K562 (cell line): Measurements from ENCODE around the gene RAVER2. TPM values are rescaled to one million over a fixed set of nuclear protein-coding genes. Genes with fewer than 3 reads are reported as not detected.

ENCODE experiments used
- ATAC-seq: fragments of 200-7000 bp; cut with Tn5 transposase; 3 replicates; pipeline ENCODE4 v1.9.1; 2020; ENCODE audit warnings: moderate library complexity
- BruUV-seq: library from RNA; stranded (reverse); fragments of 400-500 nt; replicated peaks from 2 replicates; lab custom pipeline; 2021; lab: Mats Ljungman, UMichigan
- CTCF ChIA-PET: fragments of 300-600 bp; formaldehyde crosslinking; extraction: SDS; loops from one replicate; lab custom pipeline; 2021; ENCODE audit warnings: low intra/inter-chr PET ratio; lab: Yijun Ruan, JAX
- POLR2A ChIA-PET: fragments of 300-600, 350-650 bp; sonication (Branson Sonifier 250); formaldehyde crosslinking; extraction: SDS; loops from one replicate; lab custom pipeline; 2021; ENCODE audit warnings: antibody characterized with exemption, inconsistent platforms; lab: Yijun Ruan, JAX
- DNase-seq, 4 experiments: peaks; one replicate each; pipeline versions ENCODE4 v3.0.0 to v3.0.0-alpha.2; 2011 to 2018; ENCODE audit warnings: low spot score in 3 of 4, mixed read lengths in 3 of 4; ENCODE audit errors: extremely low read depth in 1 of 4
- FAIRE-seq: peaks from 2 replicates; lab custom pipeline; 2011; peaks lifted over from hg19 to GRCh38; lab: Jason Lieb, UNC
- H2AFZ ChIP-seq: 2 replicates; pipeline ENCODE4 v1.6.0; 2011; ENCODE audit warnings: low read depth, low read length, control low read depth, inconsistent platforms
- H3K27ac ChIP-seq: fragments of 200-600 bp; 3 replicates; pipeline ENCODE4 v1.8.0; 2011; ENCODE audit warnings: low read depth, mild to moderate bottlenecking, control low read depth, inconsistent platforms, low read length, moderate library complexity, mixed read lengths; ENCODE audit errors: extremely low read depth
- H3K27me3 ChIP-seq, 2 experiments: fragments of 300-600 bp in 1 of 2; 2 replicates in 1 of 2; 3 replicates in 1 of 2; pipeline versions ENCODE4 v1.6.0 to v1.8.0; 2011; ENCODE audit warnings: inconsistent platforms in 2 of 2, low read length in 2 of 2, mild to moderate bottlenecking in 1 of 2, mixed read lengths in 1 of 2, moderate library complexity in 1 of 2; ENCODE audit not compliant: control insufficient read depth in 2 of 2, insufficient read depth in 2 of 2
- H3K36me3 ChIP-seq: fragments of 300-600 bp; 3 replicates; pipeline ENCODE4 v1.8.0; 2011; ENCODE audit warnings: mild to moderate bottlenecking, low read length, inconsistent platforms; ENCODE audit not compliant: control insufficient read depth, insufficient read depth
- H3K4me1 ChIP-seq, 2 experiments: fragments of 200-600 bp in 1 of 2; replicated peaks in 1 of 2; 2 replicates in 1 of 2; 3 replicates in 1 of 2; pipeline versions ENCODE4 v1.5.1 to v1.8.0; 2011; ENCODE audit warnings: inconsistent platforms in 2 of 2, low read length in 2 of 2, mild to moderate bottlenecking in 1 of 2, mixed read lengths in 1 of 2, moderate library complexity in 1 of 2; ENCODE audit not compliant: control insufficient read depth in 2 of 2, insufficient read depth in 2 of 2
- H3K4me2 ChIP-seq: 2 replicates; pipeline ENCODE4 v1.6.1; 2011; ENCODE audit warnings: low read length, control low read depth, inconsistent platforms, mixed read lengths; ENCODE audit not compliant: insufficient read depth
- H3K4me3 ChIP-seq: fragments of 200-600 bp; sonication (generic), shearing (Covaris generic); 2 replicates; pipeline ENCODE4 v1.5.1; 2016; ENCODE audit warnings: control low read depth, inconsistent platforms
- H3K79me2 ChIP-seq: fragments of 200-600 bp; 3 replicates; pipeline ENCODE4 v1.8.0; 2011; ENCODE audit warnings: low read length, inconsistent platforms; ENCODE audit not compliant: control insufficient read depth, insufficient read depth
- H3K9ac ChIP-seq, 2 experiments: 2 replicates each; pipeline versions ENCODE4 v1.6.0 to v1.6.1; 2011; ENCODE audit warnings: low read depth in 2 of 2, low read length in 2 of 2, control low read depth in 1 of 2, inconsistent platforms in 1 of 2, mild to moderate bottlenecking in 1 of 2, mixed read lengths in 1 of 2; ENCODE audit not compliant: insufficient read depth in 1 of 2
- H3K9me1 ChIP-seq: one replicate; pipeline ENCODE4 v1.6.0; 2011; ENCODE audit warnings: inconsistent platforms, mild to moderate bottlenecking, low read length, moderate library complexity; ENCODE audit not compliant: control insufficient read depth, insufficient read depth
- H3K9me3 ChIP-seq: replicated peaks from 2 replicates; pipeline ENCODE4 v1.5.1; 2011; ENCODE audit warnings: low read depth, low read length, inconsistent platforms; ENCODE audit not compliant: control insufficient read depth, insufficient read depth
- H4K20me1 ChIP-seq: replicated peaks from 2 replicates; pipeline ENCODE4 v1.6.1; 2011; ENCODE audit warnings: low read length, inconsistent platforms, mixed read lengths; ENCODE audit not compliant: control insufficient read depth, insufficient read depth
- CGGBP1 ChIP-seq: fragments of 250-450 bp; sonication (Bioruptor Pico); IDR thresholded peaks from 2 replicates; pipeline ENCODE4 v1.9.0; 2021; ENCODE audit warnings: mild to moderate bottlenecking
- DACH1 ChIP-seq: fragments of 450-650 bp; IDR thresholded peaks from 2 replicates; pipeline ENCODE4 v1.6.1; 2018; ENCODE audit not compliant: partially characterized antibody
- E2F1 ChIP-seq: sonication (generic); formaldehyde crosslinking; IDR thresholded peaks from 2 replicates; pipeline ENCODE4 v1.8.1; 2023; ENCODE audit warnings: mild to moderate bottlenecking, missing genetic modification reagents, moderate library complexity
- EGR1 ChIP-seq: fragments of 450-650 bp; conservative IDR thresholded peaks from 2 replicates; pipeline ENCODE4 v1.6.1; 2017; ENCODE audit warnings: mild to moderate bottlenecking
- HSF4 ChIP-seq: fragments of 250-450 bp; sonication (Bioruptor Pico); IDR thresholded peaks from 2 replicates; pipeline ENCODE4 v2.1.2; 2022; ENCODE audit warnings: mild to moderate bottlenecking, moderate library complexity, borderline replicate concordance
- KHSRP ChIP-seq: fragments of 450-650 bp; IDR thresholded peaks from 2 replicates; pipeline ENCODE4 v1.6.1; 2017
- MTA2 ChIP-seq: fragments of 450-650 bp; IDR thresholded peaks from 2 replicates; pipeline ENCODE4 v1.6.1; 2016; ENCODE audit warnings: low read depth
- NCOA6 ChIP-seq: fragments of 450-650 bp; IDR thresholded peaks from 2 replicates; pipeline ENCODE4 v1.6.1; 2017; ENCODE audit warnings: mild to moderate bottlenecking
- PML ChIP-seq: IDR thresholded peaks from 2 replicates; pipeline ENCODE4 v1.6.1; 2012; ENCODE audit warnings: low read length, inconsistent platforms
- POLR2A ChIP-seq: fragments of 450-650 bp; conservative IDR thresholded peaks from 2 replicates; pipeline ENCODE4 v1.6.1; 2016
- PTTG1 ChIP-seq: fragments of 450-650 bp; IDR thresholded peaks from 2 replicates; pipeline ENCODE4 v1.6.1; 2016; ENCODE audit warnings: low read depth, mild to moderate bottlenecking, missing genetic modification characterization, missing compliant biosample characterization
- SRSF3 ChIP-seq: fragments of 200-400 bp; formaldehyde crosslinking; IDR thresholded peaks from 2 replicates; pipeline ENCODE4 v1.6.1; 2016; ENCODE audit warnings: mild to moderate bottlenecking, low read length, moderate library complexity; ENCODE audit not compliant: insufficient read depth
- STAG1 ChIP-seq: sonication (generic); formaldehyde crosslinking; IDR thresholded peaks from 2 replicates; pipeline ENCODE4 v1.5.0; 2020; ENCODE audit warnings: missing genetic modification reagents, borderline replicate concordance
- ZBTB1 ChIP-seq: sonication (generic); formaldehyde crosslinking; IDR thresholded peaks from 2 replicates; pipeline ENCODE4 v1.8.1; 2023; ENCODE audit warnings: missing genetic modification reagents, low read depth, mild to moderate bottlenecking, borderline replicate concordance
- ZNF12 ChIP-seq: sonication (generic); formaldehyde crosslinking; IDR thresholded peaks from 2 replicates; pipeline ENCODE4 v1.4.0; 2020; ENCODE audit warnings: mild to moderate bottlenecking, missing genetic modification reagents
- ZNF224 ChIP-seq: sonication (generic); formaldehyde crosslinking; IDR thresholded peaks from 2 replicates; pipeline ENCODE4 v1.8.0; 2022; ENCODE audit warnings: mild to moderate bottlenecking, missing genetic modification reagents
- WGBS: fragments of 100-300 bp; shearing (Covaris generic); methylation state at CpG from one replicate; pipeline ENCODE4 v1.1.6; 2016; ENCODE audit warnings: low coverage, mixed read lengths; ENCODE audit not compliant: insufficient coverage; ENCODE audit errors: missing lambda C conversion rate; 5-methylcytosine and 5-hydroxymethylcytosine counted together
- in situ Hi-C: fragments of 300-500 bp; cut with MboI; formaldehyde crosslinking; loops from 4 replicates; pipeline ENCODE4 v1.15.0; 2018; ENCODE audit warnings: inconsistent platforms, mixed read lengths
- intact Hi-C: fragments of 100-400 bp; cut with micrococcal nuclease; formaldehyde crosslinking; loops from 2 replicates; pipeline ENCODE4 v1.14.2; 2022
- polyA plus RNA-seq, 8 experiments: library from polyadenylated mRNA; depleted of rRNA in 4 of 8; stranded (reverse) in 5 of 8; unstranded in 3 of 8; fragments of >200 nt; fragmentation: Nextera tagmentation in 2 of 8; fragmentation: Illumina TruSeq in 1 of 8; extraction: Ambion mirVana in 2 of 8; extraction: Trizol in 1 of 8; gene quantifications; 2 replicates each; pipeline versions ENCODE4 v1.2.1 to v1.2.3, GENCODE V29; 2011 to 2014; ENCODE audit warnings: inconsistent platforms in 1 of 8, missing spikeins in 1 of 8
- total RNA-seq, 7 experiments: library from RNA; depleted of rRNA in 6 of 7; stranded (reverse); fragments of >200 nt in 6 of 7; fragmentation: Illumina TruSeq in 2 of 7; extraction: Trizol in 2 of 7; gene quantifications; 2 replicates each; pipeline versions ENCODE4 v1.2.1 to v1.2.3, GENCODE V29; 2011 to 2021; ENCODE audit warnings: low replicate concordance in 1 of 7

The RAVER2 gene
- total and polyA plus RNA-seq, 9 of the 15 experiments (the other 6 are each of a cell fraction or from before 2014, with no cell fraction given), result 1.8 to 6.1 (median 4.4) TPM

GRCh38 chr1:64871256-64871655, 126.4 kb downstream of the RAVER2 start:
- Histone ChIP-seq H3K79me2 (no peaks in the 10 kb centered on the region), H3K9ac (no peak overlapping the region), H3K4me2 (no peak overlapping the region), H3K27ac (no peak overlapping the region), H2AFZ (no peak overlapping the region), H3K4me3 (no peak overlapping the region), H3K9me1 (no peaks in the 10 kb centered on the region), H3K9me3 (no peaks in the 10 kb centered on the region), H4K20me1 (no peaks in the 10 kb centered on the region), H3K36me3 (peaks cover 60% of the 10 kb centered on the region; the same call in 2 of the 3 replicates), H3K4me1 (no peaks in the 10 kb centered on the region), H3K27me3 (no peaks in the 10 kb centered on the region)
- in situ Hi-C loops, result no loop called here
- POLR2A ChIA-PET, result no interaction called here
- no peak for TF ChIP-seq POLR2A
- no peak for TF ChIP-seq ZNF224 (CRISPR knock-in tag)
- TF ChIP-seq EGR1, result no peak
- TF ChIP-seq HSF4 (CRISPR knock-in tag), result no peak
- TF ChIP-seq DACH1, result no peak
- no peak for TF ChIP-seq MTA2
- no peak for TF ChIP-seq NCOA6
- TF ChIP-seq KHSRP, result no peak
- no peak for TF ChIP-seq ZBTB1 (CRISPR knock-in tag)
- TF ChIP-seq E2F1 (CRISPR knock-in tag), result no peak
- no peak for TF ChIP-seq ZNF12
- TF ChIP-seq PML, result no peak
- TF ChIP-seq STAG1, result no peak
- no peak for TF ChIP-seq CGGBP1
- no peak for TF ChIP-seq PTTG1 (tag)
- no peak for TF ChIP-seq SRSF3
- CTCF ChIA-PET, result no interaction called here
- no peak for FAIRE-seq
- WGBS, result 76% methylated on average over 8 of the region's 8 CpGs
- intact Hi-C loops, result no loop called here
- DNase-seq, result no peak
- ATAC-seq, result no peak
- BruUV-seq, result no TSS peak
